Thyroid gland (tissue), 4 donors: ENCODE results near the gene UBL4B. TPM values are rescaled to one million over a fixed set of nuclear protein-coding genes. Genes with fewer than 3 reads are reported as not detected.

Experiments used
- DNase-seq, 2 donors: peaks; one replicate each; pipeline ENCODE4 v3.0.0-alpha.2; 2019
- H3K27ac ChIP-seq, 3 donors: fragments of 200-600 bp; sonication (generic); 1 replicate in 2 of 3; 2 replicates in 1 of 3; pipeline ENCODE4 v1.5.1; 2016 to 2019; ENCODE audit warnings: mild to moderate bottlenecking in 1 of 3, moderate library complexity in 1 of 3
- H3K27me3 ChIP-seq: fragments of 200-600 bp; sonication (generic); one replicate; pipeline ENCODE4 v1.5.1; 2019
- H3K36me3 ChIP-seq, 2 donors: fragments of 200-600 bp; sonication (generic); one replicate each; pipeline ENCODE4 v1.5.1; 2016 to 2019
- H3K4me1 ChIP-seq, 2 donors: fragments of 200-600 bp; sonication (generic); one replicate each; pipeline ENCODE4 v1.5.1; 2017 to 2019
- H3K4me3 ChIP-seq, 3 donors: fragments of 200-600 bp; sonication (generic); replicated peaks in 1 of 3; 1 replicate in 2 of 3; 2 replicates in 1 of 3; pipeline ENCODE4 v1.5.1; 2016; ENCODE audit warnings: mild to moderate bottlenecking in 1 of 3
- H3K9me3 ChIP-seq: fragments of 200-600 bp; sonication (generic); one replicate; pipeline ENCODE4 v1.5.1; 2017
- CTCF ChIP-seq, 6 experiments: fragments of 200-600 bp in 3 of 6; fragments of 450-650 bp in 3 of 6; sonication (generic) in 3 of 6; IDR thresholded peaks; one replicate each; pipeline ENCODE4 v1.5.1; 2016 to 2019; ENCODE audit warnings: antibody characterized with exemption in 6 of 6, mild to moderate bottlenecking in 2 of 6, inconsistent platforms in 1 of 6, moderate library complexity in 1 of 6
- POLR2A ChIP-seq, 2 donors: fragments of 450-650 bp; IDR thresholded peaks; one replicate each; pipeline ENCODE4 v1.6.1; 2017; ENCODE audit warnings: antibody characterized with exemption in 2 of 2, mild to moderate bottlenecking in 2 of 2, moderate library complexity in 1 of 2
- WGBS, 2 donors: methylation state at CpG; one replicate each; pipeline ENCODE4 v1.1.5; 2017; 5-methylcytosine and 5-hydroxymethylcytosine counted together
- intact Hi-C: fragments of 100-400 bp; cut with DNase I; formaldehyde crosslinking; loops from one replicate; pipeline ENCODE4 v1.15.1; 2023
- total RNA-seq, 4 donors: library from RNA; depleted of rRNA; stranded (reverse); fragments of >200 nt; gene quantifications; one replicate each; pipeline ENCODE4 v1.2.3, GENCODE V29; 2016

Gene UBL4B
- total RNA-seq, 4 donors from 2014 or later = 0.27 TPM; not detected in 3

GRCh38 chr1:110132682-110133081 lies 20.4 kb downstream of the UBL4B start:
- TF ChIP-seq CTCF (IDR thresholded peaks at IDR 0.05) (no peak), POLR2A (IDR thresholded peaks at IDR 0.05) (no peak)

GRCh38 chr1:110133436-110133835 lies 21.2 kb downstream of the UBL4B start:
- intact Hi-C loops = no loop called here
- no peaks in the 10 kb centered on the region for H3K4me1 ChIP-seq
- DNase-seq = no peak
- no peak overlapping the region for H3K27ac ChIP-seq
- TF ChIP-seq CTCF (IDR thresholded peaks at IDR 0.05) = no peak
- TF ChIP-seq POLR2A (IDR thresholded peaks at IDR 0.05) = no peak
- WGBS, 2 donors = 83 to 85% methylated on average over 4 of the region's 4 CpGs
- peaks cover 5% of the 10 kb centered on the region for H3K27me3 ChIP-seq
- H3K9me3 ChIP-seq = no peaks in the 10 kb centered on the region
- H3K36me3 ChIP-seq = no peaks in the 10 kb centered on the region
- no peak overlapping the region for H3K4me3 ChIP-seq

More at GRCh38 chr1:110132682-110133081, 20.4 kb downstream of the UBL4B start:
- H3K4me3 ChIP-seq = no peak overlapping the region
- peaks cover 5% of the 10 kb centered on the region for H3K27me3 ChIP-seq
- intact Hi-C loops = no loop called here
- DNase-seq = no peak
- H3K4me1 ChIP-seq = no peaks in the 10 kb centered on the region
- no peaks in the 10 kb centered on the region for H3K9me3 ChIP-seq
- no peak overlapping the region for H3K27ac ChIP-seq
- H3K36me3 ChIP-seq = no peaks in the 10 kb centered on the region

GRCh38 chr1:110134050-110134595 lies 21.9 kb downstream of the UBL4B start:
- Histone ChIP-seq H3K27ac (no peak overlapping the region), H3K9me3 (no peaks in the 10 kb centered on the region), H3K36me3 (no peaks in the 10 kb centered on the region), H3K27me3 (peaks cover 5% of the 10 kb centered on the region), H3K4me1 (no peaks in the 10 kb centered on the region), H3K4me3 (no peak overlapping the region)
- intact Hi-C loops = no loop called here
- DNase-seq = no peak
- 65% methylated on average over 11 of the region's 11 CpGs for WGBS, 2 donors
- TF ChIP-seq POLR2A (IDR thresholded peaks at IDR 0.05) (no peak), CTCF (IDR thresholded peaks at IDR 0.05) (no peak)

- Histone ChIP-seq H3K27me3 (peaks cover 4% of the 10 kb centered on the region), H3K4me3 (no peak overlapping the region), H3K27ac (no peak overlapping the region), H3K9me3 (no peaks in the 10 kb centered on the region), H3K36me3 (no peaks in the 10 kb centered on the region), H3K4me1 (no peaks in the 10 kb centered on the region)
- 40 to 44% methylated on average over 2 to 4 of the region's 4 CpGs for WGBS, 2 donors
- intact Hi-C loops = no loop called here
- no peak for DNase-seq
- TF ChIP-seq POLR2A (IDR thresholded peaks at IDR 0.05) (no peak), CTCF (IDR thresholded peaks at IDR 0.05) (no peak)
Measured at GRCh38 chr1:110135246-110135645, 23.0 kb downstream of the UBL4B start.

- 78 to 82% methylated on average over 10 of the region's 10 CpGs for WGBS, 2 donors
- no peaks in the 10 kb centered on the region for H3K27me3 ChIP-seq
Measured at GRCh38 chr1:110135666-110136065, 23.4 kb downstream of the UBL4B start.

More at GRCh38 chr1:110135666-110136065, 23.4 kb downstream of the UBL4B start:
- DNase-seq = no peak
- no peaks in the 10 kb centered on the region for H3K36me3 ChIP-seq
- H3K27ac ChIP-seq = no peak overlapping the region
- no peaks in the 10 kb centered on the region for H3K9me3 ChIP-seq
- TF ChIP-seq CTCF (IDR thresholded peaks at IDR 0.05) (no peak), POLR2A (IDR thresholded peaks at IDR 0.05) (no peak)
- H3K4me3 ChIP-seq = no peak overlapping the region
- H3K4me1 ChIP-seq = no peaks in the 10 kb centered on the region
- intact Hi-C loops = no loop called here
